ACC112 (cell line): ENCODE results near the gene LYSMD3.
"Not testable (repeated sequence)": the region's sequence is repeated elsewhere in the genome, so short reads cannot be mapped to it uniquely, and the experiment has no call there.

Experiments
- H2AFZ ChIP-seq: fragments of 200-600 bp; sonication (generic); one replicate; pipeline ENCODE4 v1.6.0; 2017; ENCODE audit warnings: antibody characterized with exemption, low read length; ENCODE audit not compliant: unreplicated experiment
- H3K27ac ChIP-seq: fragments of 200-600 bp; sonication (generic); 2 replicates; pipeline ENCODE4 v1.5.1; 2014; ENCODE audit warnings: low read depth, mild to moderate bottlenecking, antibody characterized with exemption, low read length, moderate library complexity
- H3K27me3 ChIP-seq: fragments of 200-600 bp; sonication (generic); 2 replicates; pipeline ENCODE4 v1.6.1; 2014; ENCODE audit warnings: mild to moderate bottlenecking, antibody characterized with exemption, low read length, moderate library complexity, mixed read lengths; ENCODE audit not compliant: insufficient read depth
- H3K36me3 ChIP-seq: fragments of 200-600 bp; sonication (generic); 2 replicates; pipeline ENCODE4 v1.6.1; 2016; ENCODE audit warnings: mild to moderate bottlenecking, antibody characterized with exemption, low read length, moderate library complexity, mixed read lengths; ENCODE audit not compliant: insufficient read depth
- H3K4me1 ChIP-seq: fragments of 200-600 bp; sonication (generic); one replicate; pipeline ENCODE4 v1.6.1; 2016; ENCODE audit warnings: low read length, mixed read lengths; ENCODE audit not compliant: insufficient read depth, unreplicated experiment, control insufficient read depth
- H3K4me3 ChIP-seq: fragments of 200-600 bp; sonication (generic); 2 replicates; pipeline ENCODE4 v1.5.1; 2014; ENCODE audit warnings: mild to moderate bottlenecking, low read depth, low read length
- H3K79me2 ChIP-seq: fragments of 200-600 bp; sonication (generic); one replicate; pipeline ENCODE4 v1.6.0; 2016; ENCODE audit warnings: low read length; ENCODE audit not compliant: control insufficient read depth, unreplicated experiment, insufficient read depth

The LYSMD3 gene

DNA sequence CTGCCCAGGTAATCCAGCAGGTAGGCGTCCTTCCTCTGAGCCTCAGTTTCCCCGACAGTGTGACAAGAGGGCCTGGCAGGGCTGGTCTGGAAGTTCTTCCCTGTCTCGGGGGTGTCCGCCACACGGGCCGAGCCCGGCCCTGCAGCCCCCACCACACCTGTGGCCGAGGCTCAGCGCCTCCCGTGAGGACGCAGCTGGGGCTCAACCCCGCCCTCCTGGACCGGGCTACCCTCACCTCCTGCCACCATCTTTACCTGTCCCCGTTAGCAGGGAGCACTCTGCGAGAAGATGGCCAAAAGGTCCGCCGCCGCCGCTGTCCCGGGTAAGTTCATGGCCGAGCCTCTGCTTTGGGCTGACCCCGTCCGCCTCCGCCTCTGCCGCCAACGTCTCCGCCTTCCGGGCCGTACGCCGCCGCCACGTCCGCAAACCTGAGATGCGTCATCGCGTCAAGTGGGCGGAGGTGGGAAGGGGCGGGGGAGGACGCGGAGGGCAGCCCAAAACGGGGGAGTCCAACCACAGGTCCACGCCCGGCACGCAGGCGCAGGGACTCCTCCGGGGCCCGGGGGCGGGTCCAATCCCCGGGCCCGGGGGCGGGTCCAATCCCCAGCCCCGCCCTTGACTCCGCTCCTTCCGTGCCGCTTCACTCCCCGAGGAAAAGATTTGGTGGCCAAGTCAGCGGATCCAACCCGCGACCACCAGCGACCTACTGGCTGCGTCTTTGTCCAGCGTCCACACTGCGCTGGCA lies at the start of gene LYSMD3:
LYSMD3 (minus strand) TSS at position 391 of the 745 bp plus-strand sequence. CDS start 4,295 bp downstream, outside the sequence.
- Histone ChIP-seq H3K4me1 (peaks cover 16% of the 10 kb centered on the region), H3K27me3 (peaks cover 27% of the 10 kb centered on the region), H3K4me3 (peak within 1 kb of the TSS; percentile 96), H3K79me2 (peaks cover 36% of the 10 kb centered on the region), H2AFZ (peak within 1 kb of the TSS; percentile 98), H3K36me3 (0 out of 2 replicates have a peak, but pooled peaks cover 3% of the 10 kb centered on the region), H3K27ac (peak within 1 kb of the TSS; percentile 65)

DNA sequence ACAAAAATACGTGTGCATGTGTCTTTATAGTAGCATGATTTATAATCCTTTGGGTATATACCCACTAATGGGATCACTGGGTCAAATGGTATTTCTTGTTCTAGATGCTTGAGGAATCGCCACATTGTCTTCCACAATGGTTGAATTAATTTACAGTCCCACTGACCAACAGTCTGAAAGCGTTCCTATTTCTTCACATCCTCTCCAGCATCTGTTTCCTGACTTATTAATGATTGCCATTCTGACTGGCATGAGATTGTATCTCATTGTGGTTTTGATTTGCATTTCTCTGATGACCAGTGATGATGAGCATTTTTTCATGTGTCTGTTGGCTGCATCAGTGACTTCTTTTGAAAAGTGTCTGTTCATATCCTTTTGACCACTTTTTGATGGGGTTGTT lies 47.2 kb upstream of the LYSMD3 start:
- H3K27ac ChIP-seq, H3K4me3 ChIP-seq, H3K36me3 ChIP-seq, H3K79me2 ChIP-seq, H2AFZ ChIP-seq, H3K4me1 ChIP-seq: not testable (repeated sequence)
- H3K27me3 ChIP-seq: peaks cover 34% of the 10 kb centered on the region

DNA sequence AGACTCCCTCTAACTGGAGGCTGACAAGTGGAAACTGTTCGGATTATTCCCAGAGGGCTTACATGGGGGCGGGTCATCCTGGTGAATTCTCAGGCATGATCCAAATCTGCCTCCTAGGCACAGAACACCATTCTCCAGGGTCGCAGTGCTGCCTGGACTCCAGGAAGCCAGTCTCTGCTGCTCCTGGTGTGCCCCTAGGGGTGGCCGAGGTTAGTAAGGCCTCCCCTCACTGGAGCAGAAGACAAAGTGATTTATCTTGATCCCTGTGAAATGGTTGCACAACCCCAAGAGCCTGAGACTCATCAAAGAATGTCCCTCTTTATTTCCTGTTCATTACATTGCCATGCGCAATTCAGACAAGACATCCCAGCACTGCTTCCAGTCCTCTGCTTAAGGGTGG lies 46.3 kb upstream of the LYSMD3 start:
- Histone ChIP-seq H3K36me3 (no peaks in the 10 kb centered on the region), H3K27ac (no peak overlapping the region), H3K4me3 (no peak overlapping the region), H3K4me1 (no peaks in the 10 kb centered on the region), H3K79me2 (no peaks in the 10 kb centered on the region), H2AFZ (no peak overlapping the region), H3K27me3 (peaks cover 41% of the 10 kb centered on the region)

DNA sequence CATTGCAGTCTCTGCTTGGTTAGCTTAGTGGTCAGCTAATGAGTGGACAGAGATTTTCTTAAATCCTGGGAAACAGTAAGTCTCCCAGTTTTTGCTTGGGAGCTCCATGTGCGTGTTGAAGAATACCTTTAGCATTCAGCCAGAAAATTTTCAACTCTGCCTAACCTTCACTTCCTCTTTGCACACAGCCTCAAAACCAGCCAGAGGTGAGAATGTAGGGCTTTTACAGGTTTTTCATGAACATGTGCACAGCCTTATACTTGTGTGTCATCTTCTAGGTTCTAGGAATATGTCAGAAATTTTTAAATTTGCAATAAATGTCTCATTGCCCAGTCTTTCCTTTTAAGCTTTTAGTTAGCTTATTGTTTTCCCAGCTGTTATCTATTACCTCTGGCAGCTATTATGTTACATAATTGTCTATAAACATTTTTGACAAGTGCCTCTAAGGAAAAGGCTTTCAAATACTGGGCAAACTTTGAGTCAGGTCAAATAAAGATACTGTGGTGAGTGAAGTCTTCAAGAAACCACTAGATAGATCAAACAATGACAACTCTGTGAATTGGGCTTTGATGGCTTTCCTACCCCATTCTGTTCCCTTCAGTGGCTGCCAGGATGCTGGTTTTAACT lies 41.9 kb upstream of the LYSMD3 start:
- Histone ChIP-seq H3K4me3 (no peak overlapping the region), H3K27me3 (peaks cover 72% of the 10 kb centered on the region), H3K79me2 (no peaks in the 10 kb centered on the region)

DNA sequence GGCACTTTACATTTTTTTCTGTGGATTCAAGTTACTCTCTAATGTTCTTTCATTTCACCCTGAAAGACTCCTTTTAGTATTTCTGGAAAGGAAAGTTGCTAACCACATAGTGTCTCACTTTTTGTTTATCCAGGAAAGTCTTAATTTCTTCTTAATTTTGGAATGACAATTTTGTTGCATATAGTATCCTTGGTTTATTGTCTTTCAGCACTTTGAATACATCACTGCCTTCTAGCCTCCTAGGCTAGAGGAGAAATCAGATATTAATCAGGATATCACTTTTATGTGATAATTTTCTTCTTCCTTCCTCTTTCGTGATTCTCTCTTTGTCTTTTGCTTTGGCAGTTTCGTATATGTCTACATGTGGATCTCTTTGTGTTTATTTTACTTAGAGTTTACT lies 40.6 kb upstream of the LYSMD3 start:
- H3K4me3 ChIP-seq: no peak overlapping the region
- H3K79me2 ChIP-seq: no peaks in the 10 kb centered on the region
- no peak overlapping the region for H3K27ac ChIP-seq
- no peaks in the 10 kb centered on the region for H3K4me1 ChIP-seq
- H3K36me3 ChIP-seq: no peaks in the 10 kb centered on the region
- peaks cover 83% of the 10 kb centered on the region for H3K27me3 ChIP-seq
- H2AFZ ChIP-seq: no peak overlapping the region

More for the DNA sequence above, 41.9 kb upstream of the LYSMD3 start:
- Histone ChIP-seq H3K27ac (no peak overlapping the region), H3K4me1 (no peaks in the 10 kb centered on the region), H3K36me3 (no peaks in the 10 kb centered on the region), H2AFZ (no peak overlapping the region)

DNA sequence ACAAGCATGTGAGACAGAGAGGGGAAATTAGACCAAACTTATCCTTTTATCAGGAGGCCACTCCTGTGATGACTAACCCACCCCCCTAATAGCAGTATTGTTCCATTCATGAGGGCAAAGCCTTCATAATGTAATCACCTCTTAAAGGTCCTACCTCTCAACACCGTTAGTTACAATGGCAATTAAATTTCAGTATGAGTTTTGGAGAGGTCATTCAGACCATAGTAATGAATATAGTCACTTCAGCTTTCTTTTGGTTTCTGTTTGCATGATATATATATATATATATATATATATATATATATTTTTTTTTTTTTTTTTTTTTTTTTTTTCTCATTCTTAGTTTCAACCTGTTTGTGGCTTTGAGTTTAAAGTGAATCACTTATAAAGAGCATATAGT lies 39.7 kb upstream of the LYSMD3 start:
- Histone ChIP-seq H3K27ac (no peak overlapping the region), H2AFZ (no peak overlapping the region), H3K4me3 (no peak overlapping the region), H3K4me1 (no peaks in the 10 kb centered on the region), H3K36me3 (no peaks in the 10 kb centered on the region), H3K79me2 (no peaks in the 10 kb centered on the region), H3K27me3 (peaks cover 77% of the 10 kb centered on the region)

DNA sequence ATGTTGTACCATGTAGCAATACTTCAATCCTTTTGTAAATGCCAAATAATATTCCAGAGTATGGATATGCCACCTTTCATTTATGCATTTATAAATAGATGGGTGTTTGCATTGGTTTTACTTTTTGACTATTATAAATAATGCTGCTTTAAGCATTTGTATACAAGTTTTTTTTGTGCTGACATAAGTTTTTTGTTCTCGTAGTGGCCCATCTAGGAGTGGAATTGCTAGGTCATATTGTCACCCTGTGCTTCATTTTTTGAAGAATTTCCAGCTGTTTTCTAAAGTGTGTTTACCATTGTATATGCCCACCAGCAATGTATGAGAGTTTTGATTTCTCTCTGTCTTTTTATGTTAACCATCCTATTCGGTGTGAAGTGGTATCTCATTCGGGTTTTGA lies 36.1 kb upstream of the LYSMD3 start:
- H3K27ac ChIP-seq: no peak overlapping the region
- no peak overlapping the region for H2AFZ ChIP-seq
- H3K4me1 ChIP-seq: no peaks in the 10 kb centered on the region
- H3K27me3 ChIP-seq: peaks cover 77% of the 10 kb centered on the region
- H3K4me3 ChIP-seq: no peak overlapping the region
- no peaks in the 10 kb centered on the region for H3K79me2 ChIP-seq
- H3K36me3 ChIP-seq: no peaks in the 10 kb centered on the region

DNA sequence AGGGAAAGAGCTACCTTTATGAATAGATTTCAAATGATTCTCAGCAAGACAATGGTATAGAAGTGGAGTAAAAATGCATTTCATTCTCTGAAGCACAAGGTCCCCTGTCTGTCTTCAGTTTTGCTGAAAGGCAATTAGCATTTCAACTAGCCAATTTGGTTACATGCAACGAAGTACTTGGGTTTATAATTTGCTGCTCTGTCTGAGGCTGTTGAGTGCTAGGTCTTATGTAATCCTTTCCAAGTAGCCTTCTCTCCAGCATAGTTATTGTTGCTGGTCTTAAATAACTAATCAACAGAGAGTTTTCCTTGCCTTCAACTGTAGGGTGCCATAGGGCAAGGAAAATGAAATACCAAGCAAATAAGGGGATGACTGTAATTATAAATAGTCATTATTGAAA lies 33.7 kb upstream of the LYSMD3 start:
- Histone ChIP-seq H3K36me3 (no peaks in the 10 kb centered on the region), H3K27ac (no peak overlapping the region), H3K4me1 (no peaks in the 10 kb centered on the region), H2AFZ (no peak overlapping the region), H3K27me3 (peaks cover 80% of the 10 kb centered on the region), H3K79me2 (no peaks in the 10 kb centered on the region), H3K4me3 (no peak overlapping the region)

DNA sequence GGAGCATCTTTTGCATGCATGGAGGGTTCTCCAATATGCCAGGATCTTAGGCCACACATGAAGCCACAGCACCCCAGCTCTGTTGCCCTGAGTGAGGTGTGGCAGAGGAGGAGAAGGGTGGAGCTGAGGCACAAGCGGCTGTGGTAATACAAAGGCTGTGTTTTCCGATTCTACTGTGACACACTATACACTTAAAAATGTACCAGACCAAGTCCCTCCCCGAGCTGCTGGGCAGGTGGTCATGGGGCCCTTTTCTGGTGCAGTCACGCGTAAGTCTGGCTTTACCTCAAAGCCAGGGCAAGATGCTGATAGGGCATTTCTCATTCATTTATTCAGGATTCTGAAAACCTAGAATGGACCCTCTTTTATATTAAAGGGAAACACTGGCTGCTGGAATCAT lies 33.0 kb upstream of the LYSMD3 start:
- H3K27ac ChIP-seq: no peak overlapping the region
- H3K4me3 ChIP-seq: no peak overlapping the region
- no peaks in the 10 kb centered on the region for H3K36me3 ChIP-seq
- H3K27me3 ChIP-seq: peaks cover 86% of the 10 kb centered on the region
- H3K4me1 ChIP-seq: no peaks in the 10 kb centered on the region
- H3K79me2 ChIP-seq: no peaks in the 10 kb centered on the region
- H2AFZ ChIP-seq: no peak overlapping the region

DNA sequence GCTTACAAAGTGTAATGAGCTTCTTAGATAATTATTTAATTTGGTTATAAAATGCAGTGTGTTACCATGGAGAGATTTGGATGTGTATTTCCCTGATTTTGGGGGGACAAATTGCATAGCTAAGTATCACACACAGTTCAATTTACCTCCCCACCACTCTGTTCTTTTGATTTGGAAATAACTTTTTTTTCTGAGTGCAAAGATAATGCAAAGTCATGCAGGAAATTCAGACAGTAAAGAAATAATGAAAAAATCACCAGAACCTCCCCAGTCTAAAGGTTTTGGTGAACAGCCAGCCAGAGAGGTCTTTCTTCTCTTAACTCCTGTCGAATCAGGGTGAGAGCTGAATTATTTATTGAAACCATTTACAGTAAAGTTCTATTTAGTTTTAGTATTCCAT lies 32.4 kb upstream of the LYSMD3 start:
- Histone ChIP-seq H3K27ac (no peak overlapping the region), H3K4me3 (no peak overlapping the region), H3K36me3 (no peaks in the 10 kb centered on the region), H3K79me2 (no peaks in the 10 kb centered on the region), H3K27me3 (peaks cover 87% of the 10 kb centered on the region), H2AFZ (no peak overlapping the region), H3K4me1 (no peaks in the 10 kb centered on the region)

DNA sequence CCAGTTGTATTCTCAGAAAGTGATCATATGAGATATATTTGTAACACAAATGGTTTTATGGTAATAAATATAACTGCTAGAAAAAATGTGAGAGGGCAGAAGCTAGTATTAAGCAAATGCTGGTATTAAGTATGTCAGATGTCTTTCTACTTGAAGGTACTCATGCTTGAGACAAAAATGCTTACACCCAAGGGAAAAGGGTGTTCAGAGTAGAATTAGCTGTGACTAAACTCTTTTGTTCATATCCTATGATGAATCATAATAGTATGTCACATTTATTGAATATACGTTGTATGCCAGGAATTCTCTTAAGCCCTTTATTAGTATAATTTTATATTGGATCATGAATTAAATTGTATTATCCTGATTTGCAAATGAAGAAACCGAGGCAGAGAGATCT lies 31.4 kb upstream of the LYSMD3 start:
- no peak overlapping the region for H3K4me3 ChIP-seq
- peaks cover 91% of the 10 kb centered on the region for H3K27me3 ChIP-seq
- H3K27ac ChIP-seq: no peak overlapping the region
- no peak overlapping the region for H2AFZ ChIP-seq
- no peaks in the 10 kb centered on the region for H3K4me1 ChIP-seq
- H3K36me3 ChIP-seq: no peaks in the 10 kb centered on the region
- H3K79me2 ChIP-seq: no peaks in the 10 kb centered on the region
